Caco-2 (cell line): ENCODE results near the gene NLGN1. TPM values are rescaled to one million over a fixed set of nuclear protein-coding genes. Genes with fewer than 3 reads are reported as not detected.

Experiments
- BruUV-seq: library from RNA; stranded (reverse); fragments of 400-500 nt; replicated peaks from 2 replicates; lab custom pipeline; 2021; lab: Mats Ljungman, UMichigan
- CTCF ChIA-PET: fragments of 300-600 bp; sonication (Branson Sonifier 250); formaldehyde crosslinking; loops from one replicate; lab custom pipeline; 2022; ENCODE audit warnings: antibody characterized with exemption; lab: Charles Lee
- POLR2A ChIA-PET: fragments of 300-600 bp; sonication (Branson Sonifier 250); formaldehyde crosslinking; loops from one replicate; lab custom pipeline; 2022; ENCODE audit warnings: antibody characterized with exemption; lab: Charles Lee
- DNase-seq, 2 experiments: peaks; one replicate each; pipeline versions ENCODE4 v3.0.0 to v3.0.0-alpha.2; 2020 to 2022
- H3K27me3 ChIP-seq: replicated peaks from 2 replicates; pipeline ENCODE4 v1.6.0; 2011; ENCODE audit warnings: low read length; ENCODE audit not compliant: control insufficient read depth, insufficient read depth
- H3K36me3 ChIP-seq: 2 replicates; pipeline ENCODE4 v1.5.1; 2011; ENCODE audit warnings: low read length; ENCODE audit not compliant: control insufficient read depth, insufficient read depth
- H3K4me1 ChIP-seq: fragments of 250-450 bp; sonication (Bioruptor Pico); 2 replicates; pipeline ENCODE4 v1.5.1; 2020; ENCODE audit warnings: mild to moderate bottlenecking
- H3K4me3 ChIP-seq: 2 replicates; pipeline ENCODE4 v1.5.1; 2011; ENCODE audit warnings: low read depth, mild to moderate bottlenecking, control low read depth, low read length
- H3K9me3 ChIP-seq: fragments of 250-450 bp; sonication (Bioruptor Pico); 2 replicates; pipeline ENCODE4 v1.5.1; 2020; ENCODE audit warnings: mild to moderate bottlenecking, moderate library complexity
- H3K27ac Mint-ChIP-seq: one replicate; pipeline ENCODE4 v1.8.0; 2022; ENCODE audit warnings: mixed read lengths; ENCODE audit not compliant: unreplicated experiment
- H3K27me3 Mint-ChIP-seq: one replicate; pipeline ENCODE4 v1.8.0; 2022; ENCODE audit warnings: mixed read lengths; ENCODE audit not compliant: insufficient read depth, unreplicated experiment
- H3K36me3 Mint-ChIP-seq: one replicate; pipeline ENCODE4 v1.8.0; 2022; ENCODE audit warnings: mild to moderate bottlenecking, mixed read lengths; ENCODE audit not compliant: insufficient read depth, unreplicated experiment
- H3K4me1 Mint-ChIP-seq: one replicate; pipeline ENCODE4 v1.8.0; 2022; ENCODE audit warnings: low read depth, mixed read lengths; ENCODE audit not compliant: unreplicated experiment
- H3K4me3 Mint-ChIP-seq: one replicate; pipeline ENCODE4 v1.8.0; 2022; ENCODE audit warnings: mild to moderate bottlenecking, moderate library complexity, mixed read lengths; ENCODE audit not compliant: unreplicated experiment
- H3K9me3 Mint-ChIP-seq: one replicate; pipeline ENCODE4 v1.8.0; 2022; ENCODE audit warnings: mixed read lengths; ENCODE audit not compliant: unreplicated experiment
- CTCF ChIP-seq, 2 experiments: fragments of 200-600 bp in 1 of 2; IDR thresholded peaks; 1 replicate in 1 of 2; 2 replicates in 1 of 2; pipeline versions ENCODE4 v1.5.1 to v1.8.0; 2011 to 2022; ENCODE audit warnings: antibody characterized with exemption in 1 of 2, control low read depth in 1 of 2, inconsistent platforms in 1 of 2, low read depth in 1 of 2, low read length in 1 of 2, mild to moderate bottlenecking in 1 of 2, moderate library complexity in 1 of 2; ENCODE audit not compliant: insufficient read depth in 1 of 2, severe bottlenecking in 1 of 2, unreplicated experiment in 1 of 2
- intact Hi-C: fragments of 100-400 bp; cut with micrococcal nuclease; formaldehyde crosslinking; loops from one replicate; pipeline ENCODE4 v1.10.0; 2022; ENCODE audit not compliant: unreplicated experiment
- total RNA-seq: library from RNA; stranded (reverse); gene quantifications from 2 replicates; pipeline ENCODE4 v1.2.3, GENCODE V29; 2022

The NLGN1 gene
- total RNA-seq, 1 experiment from 2014 or later, result not detected

GRCh38 chr3:174168538-174169254, 771.2 kb downstream of the NLGN1 start:
- Mint-ChIP-seq H3K4me1 (no peaks in the 10 kb centered on the region), H3K4me3 (no peak overlapping the region), H3K27me3 (no peaks in the 10 kb centered on the region), H3K27ac (no peak overlapping the region), H3K36me3 (no peaks in the 10 kb centered on the region), H3K9me3 (no peaks in the 10 kb centered on the region)
- no TSS peak for BruUV-seq
- Histone ChIP-seq H3K4me1 (no peaks in the 10 kb centered on the region), H3K4me3 (no peak overlapping the region), H3K9me3 (0 out of 2 replicates have a peak, but pooled peaks cover 4% of the 10 kb centered on the region), H3K36me3 (no peaks in the 10 kb centered on the region), H3K27me3 (no peaks in the 10 kb centered on the region)
- ChIA-PET CTCF (no interaction called here), POLR2A (no interaction called here)
- TF ChIP-seq CTCF (IDR thresholded peaks at IDR 0.05; ENCODE audit: insufficient read depth in 1 of 2, low read depth in 1 of 2, low read length in 1 of 2, severe bottlenecking in 1 of 2, unreplicated experiment in 1 of 2), result no peak
- DNase-seq, result no peak
- intact Hi-C loops, result no loop called here

- Mint-ChIP-seq H3K4me3 (no peak overlapping the region), H3K9me3 (no peaks in the 10 kb centered on the region), H3K4me1 (no peaks in the 10 kb centered on the region), H3K27ac (no peak overlapping the region), H3K36me3 (no peaks in the 10 kb centered on the region), H3K27me3 (no peaks in the 10 kb centered on the region)
- no peaks in the 10 kb centered on the region for H3K36me3 ChIP-seq
- POLR2A ChIA-PET, result no interaction called here
- no TSS peak for BruUV-seq
- intact Hi-C loops, result no loop called here
- DNase-seq, result peak; percentile 13 to 44
- CTCF ChIA-PET, result no interaction called here
- no peak for TF ChIP-seq CTCF (IDR thresholded peaks at IDR 0.05; ENCODE audit: insufficient read depth in 1 of 2, low read depth in 1 of 2, low read length in 1 of 2, severe bottlenecking in 1 of 2, unreplicated experiment in 1 of 2)
- H3K27me3 ChIP-seq, result no peaks in the 10 kb centered on the region
- 0 out of 2 replicates have a peak, but pooled peaks cover 2% of the 10 kb centered on the region for H3K9me3 ChIP-seq
- H3K4me3 ChIP-seq, result no peak overlapping the region
- H3K4me1 ChIP-seq, result no peaks in the 10 kb centered on the region
Observed at GRCh38 chr3:174169736-174170135, 772.2 kb downstream of the NLGN1 start.

- Histone ChIP-seq H3K36me3 (no peaks in the 10 kb centered on the region), H3K4me3 (no peak overlapping the region), H3K27me3 (no peaks in the 10 kb centered on the region), H3K9me3 (no peaks in the 10 kb centered on the region), H3K4me1 (no peaks in the 10 kb centered on the region)
- ChIA-PET POLR2A (no interaction called here), CTCF (no interaction called here)
- Mint-ChIP-seq H3K27me3 (no peaks in the 10 kb centered on the region), H3K27ac (no peak overlapping the region), H3K4me1 (no peaks in the 10 kb centered on the region), H3K36me3 (no peaks in the 10 kb centered on the region), H3K4me3 (no peak overlapping the region), H3K9me3 (no peaks in the 10 kb centered on the region)
- no peak for TF ChIP-seq CTCF (IDR thresholded peaks at IDR 0.05; ENCODE audit: insufficient read depth in 1 of 2, low read depth in 1 of 2, low read length in 1 of 2, severe bottlenecking in 1 of 2, unreplicated experiment in 1 of 2)
- intact Hi-C loops, result no loop called here
- BruUV-seq, result no TSS peak
- no peak for DNase-seq
Observed at GRCh38 chr3:174170248-174170647, 772.7 kb downstream of the NLGN1 start.
